KMS-11 (cell line): ENCODE measurements around the gene C12orf56.

ENCODE experiments used
- H2AFZ ChIP-seq: fragments of 200-600 bp; sonication (generic); 2 replicates; pipeline ENCODE4 v1.6.1; 2016; ENCODE audit warnings: antibody characterized with exemption, mixed run types, low read depth
- H3K27ac ChIP-seq: fragments of 200-600 bp; sonication (generic); 2 replicates; pipeline ENCODE4 v1.6.1; 2016; ENCODE audit warnings: mild to moderate bottlenecking, mixed run types
- H3K27me3 ChIP-seq: fragments of 200-600 bp; sonication (generic); 2 replicates; pipeline ENCODE4 v1.6.1; 2017; ENCODE audit warnings: mild to moderate bottlenecking, low read depth, mixed run types, moderate library complexity; ENCODE audit not compliant: insufficient read depth
- H3K36me3 ChIP-seq: fragments of 200-600 bp; sonication (generic); 2 replicates; pipeline ENCODE4 v1.6.1; 2017; ENCODE audit warnings: mild to moderate bottlenecking, mixed run types; ENCODE audit not compliant: insufficient read depth
- H3K4me1 ChIP-seq: fragments of 200-600 bp; sonication (generic); 2 replicates; pipeline ENCODE4 v1.6.1; 2016; ENCODE audit warnings: mild to moderate bottlenecking, low read depth, mixed run types; ENCODE audit not compliant: poor library complexity, severe bottlenecking
- H3K4me2 ChIP-seq: fragments of 200-600 bp; sonication (generic); 2 replicates; pipeline ENCODE4 v1.7.0; 2016; ENCODE audit warnings: mild to moderate bottlenecking, mixed run types
- H3K4me3 ChIP-seq: fragments of 200-600 bp; sonication (generic); IDR thresholded peaks from 2 replicates; pipeline ENCODE4 v1.6.1; 2017; ENCODE audit warnings: low read depth, low read length, mixed read lengths; ENCODE audit not compliant: insufficient read depth
- H3K79me2 ChIP-seq: fragments of 200-600 bp; sonication (generic); 2 replicates; pipeline ENCODE4 v1.6.1; 2016; ENCODE audit warnings: low read depth, mixed run types; ENCODE audit not compliant: insufficient read depth
- H3K9ac ChIP-seq: fragments of 200-600 bp; sonication (generic); 2 replicates; pipeline ENCODE4 v1.6.1; 2016; ENCODE audit warnings: mild to moderate bottlenecking, mixed run types
- H4K20me1 ChIP-seq: fragments of 200-600 bp; sonication (generic); 2 replicates; pipeline ENCODE4 v1.6.1; 2016; ENCODE audit warnings: mild to moderate bottlenecking, mixed run types; ENCODE audit not compliant: insufficient read depth
- CTCF ChIP-seq: fragments of 200-600 bp; sonication (generic); conservative IDR thresholded peaks from 2 replicates; pipeline ENCODE4 v1.6.1; 2017; ENCODE audit warnings: low read depth, mild to moderate bottlenecking, antibody characterized with exemption, low read length, moderate library complexity, mixed read lengths

C12orf56 gene

DNA sequence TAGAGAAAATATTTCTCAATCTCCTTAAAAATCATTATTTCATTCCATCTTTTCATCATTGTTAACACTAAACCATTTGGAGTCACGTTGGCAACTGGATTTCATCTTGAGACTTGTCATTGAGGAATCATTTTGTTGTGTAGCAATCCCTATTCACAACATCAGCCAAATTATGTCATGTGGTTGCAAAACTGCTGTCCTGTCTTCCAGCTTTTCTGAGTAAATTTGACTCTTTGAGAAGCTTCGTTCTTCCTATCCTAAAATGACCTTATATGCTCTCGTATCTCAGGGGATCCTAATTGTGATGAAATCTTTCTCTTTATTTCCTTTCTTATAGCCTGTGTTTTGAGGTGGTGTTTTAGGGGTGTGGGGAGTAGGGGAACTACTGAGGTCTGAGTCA lies 137.9 kb downstream of the C12orf56 start:
- H3K27ac ChIP-seq, result no peak overlapping the region
- no peak overlapping the region for H2AFZ ChIP-seq
- no peaks in the 10 kb centered on the region for H3K27me3 ChIP-seq
- H3K36me3 ChIP-seq, result no peaks in the 10 kb centered on the region
- no peak overlapping the region for H3K4me3 ChIP-seq
- no peak overlapping the region for H3K4me2 ChIP-seq
- H3K4me1 ChIP-seq, result peaks cover 7% of the 10 kb centered on the region
- no peak for TF ChIP-seq CTCF
- H3K79me2 ChIP-seq, result no peaks in the 10 kb centered on the region
- no peaks in the 10 kb centered on the region for H4K20me1 ChIP-seq
- no peak overlapping the region for H3K9ac ChIP-seq

- Histone ChIP-seq H3K79me2 (no peaks in the 10 kb centered on the region), H3K4me3 (no peak overlapping the region), H3K27ac (no peak overlapping the region), H3K4me1 (peaks cover 7% of the 10 kb centered on the region), H3K36me3 (no peaks in the 10 kb centered on the region), H3K4me2 (no peak overlapping the region), H2AFZ (no peak overlapping the region), H3K9ac (no peak overlapping the region), H4K20me1 (no peaks in the 10 kb centered on the region), H3K27me3 (no peaks in the 10 kb centered on the region)
- TF ChIP-seq CTCF, result no peak
Observed at GRCh38 chr12:64243809-64244208, 146.7 kb downstream of the C12orf56 start.

GRCh38 chr12:64240781-64241180 lies 149.8 kb downstream of the C12orf56 start:
- H2AFZ ChIP-seq, result no peak overlapping the region
- H3K27me3 ChIP-seq, result no peaks in the 10 kb centered on the region
- H3K9ac ChIP-seq, result no peak overlapping the region
- no peaks in the 10 kb centered on the region for H3K79me2 ChIP-seq
- no peaks in the 10 kb centered on the region for H4K20me1 ChIP-seq
- no peak for TF ChIP-seq CTCF
- H3K4me3 ChIP-seq, result no peak overlapping the region
- no peaks in the 10 kb centered on the region for H3K4me1 ChIP-seq
- no peak overlapping the region for H3K27ac ChIP-seq
- no peaks in the 10 kb centered on the region for H3K36me3 ChIP-seq
- H3K4me2 ChIP-seq, result no peak overlapping the region

- no peaks in the 10 kb centered on the region for H4K20me1 ChIP-seq
- no peaks in the 10 kb centered on the region for H3K4me1 ChIP-seq
- no peak overlapping the region for H2AFZ ChIP-seq
- no peak overlapping the region for H3K9ac ChIP-seq
- no peaks in the 10 kb centered on the region for H3K36me3 ChIP-seq
- no peak overlapping the region for H3K4me2 ChIP-seq
- no peak for TF ChIP-seq CTCF
- H3K4me3 ChIP-seq, result no peak overlapping the region
- H3K27me3 ChIP-seq, result no peaks in the 10 kb centered on the region
- no peaks in the 10 kb centered on the region for H3K79me2 ChIP-seq
- H3K27ac ChIP-seq, result no peak overlapping the region
Observed at GRCh38 chr12:64237382-64237781, 153.2 kb downstream of the C12orf56 start.

- Histone ChIP-seq H3K9ac (no peak overlapping the region), H3K79me2 (no peaks in the 10 kb centered on the region), H3K4me1 (no peaks in the 10 kb centered on the region), H3K4me3 (no peak overlapping the region), H4K20me1 (no peaks in the 10 kb centered on the region), H3K27me3 (no peaks in the 10 kb centered on the region), H2AFZ (no peak overlapping the region), H3K4me2 (no peak overlapping the region), H3K27ac (no peak overlapping the region), H3K36me3 (no peaks in the 10 kb centered on the region)
- no peak for TF ChIP-seq CTCF
Observed at GRCh38 chr12:64236549-64236948, 154.0 kb downstream of the C12orf56 start.
